Esophagus muscularis mucosa (tissue), 4 donors: ENCODE data around the gene DNAJA4. TPM values are rescaled to one million over a fixed set of nuclear protein-coding genes. Genes with fewer than 3 reads are reported as not detected.

Experiments
- DNase-seq: peaks from one replicate; pipeline ENCODE4 v3.0.0-alpha.2; 2017; ENCODE audit errors: extremely low spot score
- H3K27ac ChIP-seq, 4 donors: fragments of 200-600 bp; sonication (generic); replicated peaks in 1 of 4; 1 replicate in 3 of 4; 2 replicates in 1 of 4; pipeline ENCODE4 v1.5.1; 2016 to 2019; ENCODE audit warnings: mild to moderate bottlenecking in 1 of 4
- H3K27me3 ChIP-seq, 4 donors: fragments of 200-600 bp; sonication (generic); one replicate each; pipeline versions ENCODE4 v1.5.1 to v1.6.0; 2016 to 2019
- H3K36me3 ChIP-seq, 4 donors: fragments of 200-600 bp; sonication (generic); one replicate each; pipeline ENCODE4 v1.5.1; 2016 to 2019
- H3K4me1 ChIP-seq, 4 donors: fragments of 200-600 bp; sonication (generic); one replicate each; pipeline ENCODE4 v1.5.1; 2016 to 2019
- H3K4me3 ChIP-seq, 4 donors: fragments of 200-600 bp; sonication (generic); 1 replicate in 2 of 4; 2 replicates in 2 of 4; pipeline ENCODE4 v1.5.1; 2016 to 2019; ENCODE audit warnings: mild to moderate bottlenecking in 4 of 4, moderate library complexity in 1 of 4
- H3K9me3 ChIP-seq, 4 donors: fragments of 200-600 bp; sonication (generic); 1 replicate in 3 of 4; 2 replicates in 1 of 4; pipeline ENCODE4 v1.5.1; 2016 to 2019
- CTCF ChIP-seq, 3 experiments: fragments of 200-600 bp in 2 of 3; fragments of 450-650 bp in 1 of 3; sonication (generic) in 2 of 3; IDR thresholded peaks; one replicate each; pipeline ENCODE4 v1.5.1; 2017 to 2019; ENCODE audit warnings: antibody characterized with exemption in 3 of 3, mild to moderate bottlenecking in 2 of 3, moderate library complexity in 1 of 3
- EP300 ChIP-seq: sonication (generic); formaldehyde crosslinking; IDR thresholded peaks from one replicate; pipeline ENCODE4 v1.6.1; 2017; ENCODE audit warnings: antibody characterized with exemption
- POLR2A ChIP-seq: fragments of 450-650 bp; IDR thresholded peaks from one replicate; pipeline ENCODE4 v1.6.1; 2017; ENCODE audit warnings: antibody characterized with exemption, moderate library complexity, mild to moderate bottlenecking, low read depth
- POLR2AphosphoS5 ChIP-seq, 2 donors: sonication (generic); formaldehyde crosslinking; IDR thresholded peaks; one replicate each; pipeline ENCODE4 v1.6.1; 2017; ENCODE audit warnings: antibody characterized with exemption in 2 of 2
- WGBS: methylation state at CpG from one replicate; pipeline ENCODE4 v1.1.5; 2018; 5-methylcytosine and 5-hydroxymethylcytosine counted together
- intact Hi-C: fragments of 100-400 bp; cut with DNase I; formaldehyde crosslinking; loops from one replicate; pipeline ENCODE4 v1.15.1; 2023
- total RNA-seq, 4 donors: library from RNA; depleted of rRNA; stranded (reverse); fragments of >200 nt; gene quantifications; one replicate each; pipeline versions ENCODE4 v1.1.0 to v1.2.1, GENCODE V29; 2016

The DNAJA4 gene
- total RNA-seq, 4 donors from 2014 or later: 11.8 to 23.5 (median 15.8) TPM

GRCh38 chr15:78229431-78230406, 34.6 kb upstream of the DNAJA4 start:
- no peak for TF ChIP-seq CTCF (IDR thresholded peaks at IDR 0.05)
- no peak for TF ChIP-seq POLR2AphosphoS5 (IDR thresholded peaks at IDR 0.05)
- TF ChIP-seq EP300: no peak
- no peak for TF ChIP-seq POLR2A
- Histone ChIP-seq H3K9me3 (peaks cover 0 to 10% (median 5%) of the 10 kb centered on the region in 4 donors), H3K36me3 (no peaks in the 10 kb centered on the region), H3K27me3 (peaks cover 0 to 3% (median 0%) of the 10 kb centered on the region in 4 donors), H3K4me1 (no peaks in the 10 kb centered on the region), H3K27ac (no peak overlapping the region), H3K4me3 (no peak overlapping the region)
- no peak for DNase-seq
- intact Hi-C loops: no loop called here
- WGBS: 81% methylated on average over 12 of the region's 17 CpGs

GRCh38 chr15:78232951-78233350, 31.4 kb upstream of the DNAJA4 start:
- no peaks in the 10 kb centered on the region for H3K9me3 ChIP-seq
- no peaks in the 10 kb centered on the region for H3K36me3 ChIP-seq
- intact Hi-C loops: no loop called here
- peaks cover 0 to 3% (median 0%) of the 10 kb centered on the region in 4 donors for H3K27me3 ChIP-seq
- no peak overlapping the region for H3K4me3 ChIP-seq
- DNase-seq: no peak
- TF ChIP-seq POLR2AphosphoS5 (IDR thresholded peaks at IDR 0.05) (no peak), POLR2A (no peak), CTCF (IDR thresholded peaks at IDR 0.05) (no peak), EP300 (no peak)
- no peaks in the 10 kb centered on the region for H3K4me1 ChIP-seq
- no peak overlapping the region for H3K27ac ChIP-seq
- 97% methylated on average over 4 of the region's 5 CpGs for WGBS

- no peak for DNase-seq
- intact Hi-C loops: no loop called here
- no peak overlapping the region for H3K4me3 ChIP-seq
Measured at GRCh38 chr15:78233496-78233895, 30.9 kb upstream of the DNAJA4 start.

GRCh38 chr15:78234515-78235040, 29.8 kb upstream of the DNAJA4 start, which contains the start of gene ACSBG1:
ACSBG1 (minus strand) TSS chr15:78234565; CDS start chr15:78234501, 64 bp downstream.
- Histone ChIP-seq H3K4me1 (no peaks in the 10 kb centered on the region), H3K9me3 (no peaks in the 10 kb centered on the region), H3K36me3 (no peaks in the 10 kb centered on the region), H3K27ac (no peak within 1 kb of the TSS), H3K27me3 (peaks cover 0 to 3% (median 0%) of the 10 kb centered on the region in 4 donors), H3K4me3 (no peak within 1 kb of the TSS)
- DNase-seq: no peak
- WGBS: 71% methylated on average over 4 of the region's 6 CpGs
- TF ChIP-seq POLR2A (no peak), CTCF (IDR thresholded peaks at IDR 0.05) (no peak), EP300 (no peak), POLR2AphosphoS5 (IDR thresholded peaks at IDR 0.05) (no peak)
- intact Hi-C loops: no loop called here

More at GRCh38 chr15:78233496-78233895, 30.9 kb upstream of the DNAJA4 start:
- WGBS: 72% methylated on average over 11 of the region's 11 CpGs
- Histone ChIP-seq H3K27ac (no peak overlapping the region), H3K9me3 (no peaks in the 10 kb centered on the region), H3K36me3 (no peaks in the 10 kb centered on the region), H3K27me3 (peaks cover 0 to 3% (median 0%) of the 10 kb centered on the region in 4 donors), H3K4me1 (no peaks in the 10 kb centered on the region)
- TF ChIP-seq EP300 (no peak), POLR2A (no peak), CTCF (IDR thresholded peaks at IDR 0.05) (no peak), POLR2AphosphoS5 (IDR thresholded peaks at IDR 0.05) (no peak)
